ENCODE measurements around the gene SLC22A6. TPM values are rescaled to one million over a fixed set of nuclear protein-coding genes. Genes with fewer than 3 reads are reported as not detected.

Gene SLC22A6
- not detected for total RNA-seq

- no peak for DNase-seq (ENCODE audit: low spot score)
- ATAC-seq (ENCODE audit: low FRiP score) = no peak
These were observed at the start of gene SLC22A6 for GRCh38 chr11:62984451-62984991. TSS of gene SLC22A6 (minus strand) at chr11:62984967. CDS start at chr11:62984690, 277 bp downstream.

GRCh38 chr11:63032457-63032856, 47.7 kb upstream of the SLC22A6 start:
- DNase-seq (ENCODE audit: low spot score) (no peak), ATAC-seq (ENCODE audit: low FRiP score) (no peak)
- no peak for TF ChIP-seq CTCF (IDR thresholded peaks at IDR 0.05)

More at GRCh38 chr11:62984451-62984991, at the start of gene SLC22A6:
- TF ChIP-seq CTCF (IDR thresholded peaks at IDR 0.05) = no peak

- DNase-seq (ENCODE audit: low spot score) = peak; percentile 99
- TF ChIP-seq CTCF (IDR thresholded peaks at IDR 0.05) = peak in 2 of 3 donors; percentile 99
- peak; percentile 91 for ATAC-seq (ENCODE audit: low FRiP score)
These were observed 39.3 kb upstream of the SLC22A6 start for GRCh38 chr11:63023841-63024648.

GRCh38 chr11:63023222-63023814, 38.6 kb upstream of the SLC22A6 start:
- no peak for DNase-seq (ENCODE audit: low spot score)
- ATAC-seq (ENCODE audit: low FRiP score) = no peak
- no peak for TF ChIP-seq CTCF (IDR thresholded peaks at IDR 0.05)

GRCh38 chr11:63022441-63022840, 37.7 kb upstream of the SLC22A6 start:
- no peak for TF ChIP-seq CTCF (IDR thresholded peaks at IDR 0.05)
- no peak for ATAC-seq (ENCODE audit: low FRiP score)
- DNase-seq (ENCODE audit: low spot score) = no peak

- no peak for TF ChIP-seq CTCF (IDR thresholded peaks at IDR 0.05)
- DNase-seq (ENCODE audit: low spot score) (no peak), ATAC-seq (ENCODE audit: low FRiP score) (no peak)
These were observed 36.0 kb upstream of the SLC22A6 start for GRCh38 chr11:63020671-63021291.

Measured in omental fat pad (tissue), 4 donors.